SU-DHL-6 (cell line): ENCODE results near the gene TEK.

Source experiments
- H2AFZ ChIP-seq: fragments of 200-600 bp; sonication (generic); 2 replicates; pipeline ENCODE4 v1.6.1; 2014; ENCODE audit warnings: low read depth, mild to moderate bottlenecking, moderate library complexity, mixed read lengths, antibody characterized with exemption, low read length; ENCODE audit not compliant: severe bottlenecking
- H3F3A ChIP-seq: fragments of 200-600 bp; shearing (Covaris generic); 2 replicates; pipeline ENCODE4 v1.6.0; 2016; ENCODE audit warnings: antibody characterized with exemption, mild to moderate bottlenecking; ENCODE audit not compliant: insufficient read depth
- H3K27ac ChIP-seq: fragments of 200-600 bp; sonication (generic); 2 replicates; pipeline ENCODE4 v1.5.1; 2016; ENCODE audit warnings: low read depth, mild to moderate bottlenecking, low read length, moderate library complexity, mixed read lengths
- H3K27me3 ChIP-seq: fragments of 200-600 bp; sonication (generic), shearing (Covaris generic); 2 replicates; pipeline ENCODE4 v1.6.0; 2014; ENCODE audit warnings: mild to moderate bottlenecking, low read length
- H3K36me3 ChIP-seq: fragments of 200-600 bp; sonication (generic); 2 replicates; pipeline ENCODE4 v1.6.1; 2014; ENCODE audit warnings: mild to moderate bottlenecking, low read length, mixed read lengths
- H3K4me2 ChIP-seq: fragments of 300-600, 200-600 bp; shearing (Covaris generic), sonication (generic); 2 replicates; pipeline ENCODE4 v1.6.0; 2014; ENCODE audit warnings: low read length, low read depth, mild to moderate bottlenecking; ENCODE audit not compliant: poor library complexity, severe bottlenecking
- H3K4me3 ChIP-seq: fragments of 200-600 bp; sonication (generic); 2 replicates; pipeline ENCODE4 v1.5.1; 2014; ENCODE audit warnings: antibody characterized with exemption, low read length, mild to moderate bottlenecking, mixed read lengths; ENCODE audit not compliant: insufficient read depth, poor library complexity, severe bottlenecking
- H3K79me2 ChIP-seq: fragments of 200-600 bp; sonication (generic); 2 replicates; pipeline ENCODE4 v1.6.1; 2014; ENCODE audit warnings: mild to moderate bottlenecking, low read length, moderate library complexity; ENCODE audit not compliant: insufficient read depth
- H3K9ac ChIP-seq: fragments of 200-600 bp; sonication (generic); 2 replicates; pipeline ENCODE4 v1.7.0; 2014; ENCODE audit warnings: mild to moderate bottlenecking, low read length
- H3K9me2 ChIP-seq: fragments of 200-600 bp; sonication (generic); replicated peaks from 2 replicates; pipeline ENCODE4 v1.6.1; 2014; ENCODE audit warnings: low read length; ENCODE audit not compliant: insufficient read depth
- H3K9me3 ChIP-seq: fragments of 200-600 bp; sonication (generic); 2 replicates; pipeline ENCODE4 v1.6.1; 2014; ENCODE audit warnings: low read length, mixed read lengths; ENCODE audit not compliant: insufficient read depth
- H4K20me1 ChIP-seq: fragments of 200-600 bp; sonication (generic); 2 replicates; pipeline ENCODE4 v1.6.1; 2014; ENCODE audit warnings: low read depth, mild to moderate bottlenecking, antibody characterized with exemption, low read length, moderate library complexity, mixed read lengths
- CTCF ChIP-seq: fragments of 200-600 bp; sonication (generic); IDR thresholded peaks from one replicate; pipeline ENCODE4 v1.5.1; 2017; ENCODE audit warnings: antibody characterized with exemption, mild to moderate bottlenecking, low read length, moderate library complexity; ENCODE audit not compliant: insufficient read depth, poor library complexity, severe bottlenecking
- EZH2phosphoT487 ChIP-seq: fragments of 200-600 bp; sonication (generic), shearing (Covaris generic); conservative IDR thresholded peaks from 2 replicates; pipeline ENCODE4 v1.6.1; 2018; ENCODE audit warnings: mild to moderate bottlenecking, antibody characterized with exemption, low read length, moderate library complexity, mixed read lengths

TEK gene

GRCh38 chr9:27261517-27262211 lies 152.6 kb downstream of the TEK start:
- H3K27me3 ChIP-seq: 0 out of 2 replicates have a peak, but pooled peaks cover 4% of the 10 kb centered on the region
- H3K79me2 ChIP-seq: no peaks in the 10 kb centered on the region
- no peak overlapping the region for H3K27ac ChIP-seq
- no peak overlapping the region for H3K4me3 ChIP-seq
- no peak overlapping the region for H2AFZ ChIP-seq
- H3F3A ChIP-seq: no peaks in the 10 kb centered on the region
- H3K9me2 ChIP-seq: no peaks in the 10 kb centered on the region
- H3K9ac ChIP-seq: no peak overlapping the region
- no peak overlapping the region for H3K4me2 ChIP-seq
- TF ChIP-seq EZH2phosphoT487 (no peak), CTCF (no peak)
- no peaks in the 10 kb centered on the region for H3K36me3 ChIP-seq
- no peaks in the 10 kb centered on the region for H3K9me3 ChIP-seq
- no peaks in the 10 kb centered on the region for H4K20me1 ChIP-seq

GRCh38 chr9:27272103-27272502 lies 163.1 kb downstream of the TEK start:
- no peak overlapping the region for H3K9ac ChIP-seq
- no peaks in the 10 kb centered on the region for H3K79me2 ChIP-seq
- H2AFZ ChIP-seq: no peak overlapping the region
- H3K4me3 ChIP-seq: no peak overlapping the region
- H3K9me3 ChIP-seq: no peaks in the 10 kb centered on the region
- H3K36me3 ChIP-seq: no peaks in the 10 kb centered on the region
- no peak overlapping the region for H3K27ac ChIP-seq
- H3K9me2 ChIP-seq: no peaks in the 10 kb centered on the region
- H3K27me3 ChIP-seq: no peaks in the 10 kb centered on the region
- TF ChIP-seq CTCF (no peak), EZH2phosphoT487 (no peak)
- H4K20me1 ChIP-seq: no peaks in the 10 kb centered on the region
- H3K4me2 ChIP-seq: no peak overlapping the region
- H3F3A ChIP-seq: no peaks in the 10 kb centered on the region

- Histone ChIP-seq H3K9me3 (no peaks in the 10 kb centered on the region), H4K20me1 (no peaks in the 10 kb centered on the region), H3K9ac (no peak overlapping the region), H2AFZ (no peak overlapping the region), H3K79me2 (no peaks in the 10 kb centered on the region), H3K36me3 (no peaks in the 10 kb centered on the region), H3F3A (no peaks in the 10 kb centered on the region), H3K9me2 (no peaks in the 10 kb centered on the region), H3K4me3 (no peak overlapping the region), H3K27me3 (no peaks in the 10 kb centered on the region), H3K27ac (no peak overlapping the region), H3K4me2 (no peak overlapping the region)
- TF ChIP-seq CTCF (no peak), EZH2phosphoT487 (no peak)
Observed at GRCh38 chr9:27273186-27273585, 164.2 kb downstream of the TEK start.
